Activated T-cell treated with anti-CD3 and anti-CD28 coated beads, Interleukin-2, amount 50 U/mL, for 4 hours (primary cell): ENCODE data around the gene TMX3. TPM values are rescaled to one million over a fixed set of nuclear protein-coding genes. Genes with fewer than 3 reads are reported as not detected.
A peak's percentile ranks its signal among the peaks of the same experiment; 100 is the strongest.

Experiments used
- ATAC-seq, 2 donors: fragments of 200-7000 bp; cut with Tn5 transposase; one replicate each; pipeline ENCODE4 v1.10.0; 2021
- DNase-seq: peaks from one replicate; pipeline ENCODE4 v3.0.0-alpha.2; 2020
- H3K27me3 Mint-ChIP-seq: one replicate; pipeline ENCODE4 v1.8.0; 2021; ENCODE audit warnings: low read depth, mixed read lengths
- H3K36me3 Mint-ChIP-seq: one replicate; pipeline ENCODE4 v1.8.0; 2022; ENCODE audit warnings: mixed read lengths; ENCODE audit not compliant: insufficient read depth
- H3K4me1 Mint-ChIP-seq: one replicate; pipeline ENCODE4 v1.8.0; 2021; ENCODE audit warnings: low read depth, mixed read lengths
- H3K4me3 Mint-ChIP-seq: one replicate; pipeline ENCODE4 v1.8.0; 2021; ENCODE audit warnings: mild to moderate bottlenecking, moderate library complexity, mixed read lengths
- H3K9me3 Mint-ChIP-seq: one replicate; pipeline ENCODE4 v1.8.0; 2021; ENCODE audit warnings: mixed read lengths
- total RNA-seq, 3 donors: library from RNA; stranded (reverse); gene quantifications; one replicate each; pipeline ENCODE4 v1.2.1, GENCODE V29; 2021

TMX3 gene
- total RNA-seq, 3 donors from 2014 or later, result 38.9 to 41.7 (median 39.3) TPM

GRCh38 chr18:68725346-68725745 lies 10.4 kb upstream of the TMX3 start:
- no peaks in the 10 kb centered on the region for H3K27me3 Mint-ChIP-seq
- H3K4me1 Mint-ChIP-seq, result peaks cover 26% of the 10 kb centered on the region
- no peak for ATAC-seq
- no peaks in the 10 kb centered on the region for H3K9me3 Mint-ChIP-seq
- H3K4me3 Mint-ChIP-seq, result no peak overlapping the region
- DNase-seq, result no peak
- no peaks in the 10 kb centered on the region for H3K36me3 Mint-ChIP-seq

- DNase-seq (no peak), ATAC-seq (no peak)
- Mint-ChIP-seq H3K9me3 (no peaks in the 10 kb centered on the region), H3K4me1 (peaks cover 26% of the 10 kb centered on the region), H3K27me3 (no peaks in the 10 kb centered on the region), H3K36me3 (no peaks in the 10 kb centered on the region), H3K4me3 (no peak overlapping the region)
Measured at GRCh38 chr18:68724021-68724420, 9.1 kb upstream of the TMX3 start.

- peaks cover 26% of the 10 kb centered on the region for H3K4me1 Mint-ChIP-seq
- H3K4me3 Mint-ChIP-seq, result no peak overlapping the region
- no peak for ATAC-seq
Measured at GRCh38 chr18:68723539-68723938, 8.6 kb upstream of the TMX3 start.

GRCh38 chr18:68722821-68723220 lies 7.9 kb upstream of the TMX3 start:
- Mint-ChIP-seq H3K27me3 (no peaks in the 10 kb centered on the region), H3K9me3 (no peaks in the 10 kb centered on the region), H3K4me1 (peaks cover 26% of the 10 kb centered on the region), H3K4me3 (no peak overlapping the region), H3K36me3 (no peaks in the 10 kb centered on the region)
- no peak for DNase-seq
- ATAC-seq, result no peak

More at GRCh38 chr18:68723539-68723938, 8.6 kb upstream of the TMX3 start:
- no peak for DNase-seq
- no peaks in the 10 kb centered on the region for H3K9me3 Mint-ChIP-seq
- no peaks in the 10 kb centered on the region for H3K27me3 Mint-ChIP-seq
- no peaks in the 10 kb centered on the region for H3K36me3 Mint-ChIP-seq

- ATAC-seq, result peak; percentile 89
- Mint-ChIP-seq H3K36me3 (no peaks in the 10 kb centered on the region), H3K27me3 (no peaks in the 10 kb centered on the region), H3K9me3 (no peaks in the 10 kb centered on the region), H3K4me3 (peak overlapping the region; percentile 78), H3K4me1 (peaks cover 26% of the 10 kb centered on the region)
- DNase-seq, result no peak
Measured at GRCh38 chr18:68721681-68722583, 7.0 kb upstream of the TMX3 start.

GRCh38 chr18:68714366-68714711 lies 569 bp downstream of the TMX3 start:
- H3K4me1 Mint-ChIP-seq, result peaks cover 46% of the 10 kb centered on the region
- no peaks in the 10 kb centered on the region for H3K27me3 Mint-ChIP-seq
- ATAC-seq (peak; percentile 19 to 24), DNase-seq (no peak)
- H3K9me3 Mint-ChIP-seq, result no peaks in the 10 kb centered on the region
- H3K36me3 Mint-ChIP-seq, result peaks cover 18% of the 10 kb centered on the region
- peak overlapping the region; percentile 98 for H3K4me3 Mint-ChIP-seq

GRCh38 chr18:68713796-68714195 lies 1.1 kb downstream of the TMX3 start:
- no peaks in the 10 kb centered on the region for H3K9me3 Mint-ChIP-seq

GRCh38 chr18:68713131-68713530 lies 1.8 kb downstream of the TMX3 start:
- Mint-ChIP-seq H3K27me3 (no peaks in the 10 kb centered on the region), H3K4me1 (peaks cover 50% of the 10 kb centered on the region), H3K9me3 (no peaks in the 10 kb centered on the region), H3K36me3 (peaks cover 25% of the 10 kb centered on the region), H3K4me3 (peak overlapping the region; percentile 74)
- ATAC-seq (no peak), DNase-seq (no peak)

More at GRCh38 chr18:68713796-68714195, 1.1 kb downstream of the TMX3 start:
- no peak for ATAC-seq
- H3K27me3 Mint-ChIP-seq, result no peaks in the 10 kb centered on the region
- peak overlapping the region; percentile 98 for H3K4me3 Mint-ChIP-seq
- peaks cover 20% of the 10 kb centered on the region for H3K36me3 Mint-ChIP-seq
- H3K4me1 Mint-ChIP-seq, result peaks cover 47% of the 10 kb centered on the region
- DNase-seq, result no peak

- Mint-ChIP-seq H3K9me3 (no peaks in the 10 kb centered on the region), H3K4me1 (peaks cover 59% of the 10 kb centered on the region), H3K4me3 (no peak overlapping the region), H3K36me3 (peaks cover 55% of the 10 kb centered on the region), H3K27me3 (no peaks in the 10 kb centered on the region)
- no peak for DNase-seq
- ATAC-seq, result no peak
Measured at GRCh38 chr18:68707646-68708045, 7.3 kb downstream of the TMX3 start.

- Mint-ChIP-seq H3K36me3 (peaks cover 52% of the 10 kb centered on the region), H3K27me3 (no peaks in the 10 kb centered on the region), H3K9me3 (no peaks in the 10 kb centered on the region), H3K4me3 (no peak overlapping the region), H3K4me1 (peaks cover 45% of the 10 kb centered on the region)
- no peak for ATAC-seq
- no peak for DNase-seq
Measured at GRCh38 chr18:68705119-68705518, 9.8 kb downstream of the TMX3 start.

- Mint-ChIP-seq H3K36me3 (peaks cover 47% of the 10 kb centered on the region), H3K9me3 (no peaks in the 10 kb centered on the region), H3K4me3 (no peak overlapping the region), H3K4me1 (peaks cover 38% of the 10 kb centered on the region), H3K27me3 (no peaks in the 10 kb centered on the region)
- DNase-seq (no peak), ATAC-seq (no peak)
Measured at GRCh38 chr18:68703326-68703725, 11.6 kb downstream of the TMX3 start.

- Mint-ChIP-seq H3K4me1 (peaks cover 28% of the 10 kb centered on the region), H3K36me3 (peaks cover 42% of the 10 kb centered on the region), H3K27me3 (no peaks in the 10 kb centered on the region), H3K9me3 (no peaks in the 10 kb centered on the region), H3K4me3 (no peak overlapping the region)
- ATAC-seq, result no peak
- no peak for DNase-seq
Measured at GRCh38 chr18:68701353-68701752, 13.6 kb downstream of the TMX3 start.

- Mint-ChIP-seq H3K9me3 (no peaks in the 10 kb centered on the region), H3K36me3 (peaks cover 41% of the 10 kb centered on the region), H3K27me3 (no peaks in the 10 kb centered on the region), H3K4me3 (no peak overlapping the region), H3K4me1 (peaks cover 13% of the 10 kb centered on the region)
- ATAC-seq, result no peak
- no peak for DNase-seq
Measured at GRCh38 chr18:68699043-68699442, 15.9 kb downstream of the TMX3 start.

- Mint-ChIP-seq H3K36me3 (peaks cover 35% of the 10 kb centered on the region), H3K27me3 (no peaks in the 10 kb centered on the region), H3K4me3 (no peak overlapping the region), H3K9me3 (no peaks in the 10 kb centered on the region), H3K4me1 (no peaks in the 10 kb centered on the region)
- DNase-seq, result no peak
- no peak for ATAC-seq
Measured at GRCh38 chr18:68696937-68697336, 18.0 kb downstream of the TMX3 start.

- H3K36me3 Mint-ChIP-seq, result peaks cover 28% of the 10 kb centered on the region
Measured at GRCh38 chr18:68694316-68694715, 20.6 kb downstream of the TMX3 start.

More at GRCh38 chr18:68694316-68694715, 20.6 kb downstream of the TMX3 start:
- Mint-ChIP-seq H3K27me3 (no peaks in the 10 kb centered on the region), H3K9me3 (no peaks in the 10 kb centered on the region), H3K4me1 (no peaks in the 10 kb centered on the region), H3K4me3 (no peak overlapping the region)
- DNase-seq (no peak), ATAC-seq (no peak)
